Breast epithelium (tissue), 4 donors: ENCODE results near the gene CDYL. TPM values are rescaled to one million over a fixed set of nuclear protein-coding genes. Genes with fewer than 3 reads are reported as not detected.

ENCODE experiments used
- DNase-seq, 2 donors: peaks; one replicate each; pipeline ENCODE4 v3.0.0-alpha.2; 2019; ENCODE audit warnings: low spot score in 2 of 2
- H3K27ac ChIP-seq, 2 donors: fragments of 200-600 bp; sonication (generic) in 1 of 2; one replicate each; pipeline ENCODE4 v1.5.1; 2016 to 2019; ENCODE audit warnings: mild to moderate bottlenecking in 1 of 2
- H3K27me3 ChIP-seq, 2 donors: fragments of 200-600 bp; sonication (generic) in 1 of 2; one replicate each; pipeline versions ENCODE4 v1.5.1 to v1.6.0; 2017 to 2019; ENCODE audit warnings: control low read depth in 1 of 2, mild to moderate bottlenecking in 1 of 2
- H3K36me3 ChIP-seq: fragments of 200-600 bp; one replicate; pipeline ENCODE4 v1.5.1; 2019
- H3K4me1 ChIP-seq, 2 donors: fragments of 200-600 bp; sonication (generic); one replicate each; pipeline ENCODE4 v1.5.1; 2016 to 2019; ENCODE audit warnings: control low read depth in 1 of 2
- H3K4me3 ChIP-seq, 3 donors: fragments of 200-600 bp; sonication (generic); 1 replicate in 2 of 3; 2 replicates in 1 of 3; pipeline ENCODE4 v1.5.1; 2016 to 2019; ENCODE audit warnings: mild to moderate bottlenecking in 3 of 3, moderate library complexity in 2 of 3
- H3K9me3 ChIP-seq, 2 donors: fragments of 200-600 bp; sonication (generic) in 1 of 2; one replicate each; pipeline ENCODE4 v1.5.1; 2016 to 2019; ENCODE audit warnings: control low read depth in 1 of 2
- CTCF ChIP-seq, 3 donors: fragments of 450-650 bp; IDR thresholded peaks; one replicate each; pipeline ENCODE4 v1.5.1; 2016 to 2017; ENCODE audit warnings: antibody characterized with exemption in 3 of 3, mild to moderate bottlenecking in 3 of 3, moderate library complexity in 3 of 3
- POLR2A ChIP-seq: fragments of 450-650 bp; IDR thresholded peaks from one replicate; pipeline ENCODE4 v1.6.1; 2016; ENCODE audit warnings: antibody characterized with exemption, mild to moderate bottlenecking, moderate library complexity
- POLR2AphosphoS5 ChIP-seq, 3 donors: sonication (generic); formaldehyde crosslinking; IDR thresholded peaks; one replicate each; pipeline ENCODE4 v1.6.1; 2017; ENCODE audit warnings: antibody characterized with exemption in 3 of 3
- intact Hi-C: fragments of 100-400 bp; cut with DNase I; formaldehyde crosslinking; loops from one replicate; pipeline ENCODE4 v1.15.1; 2023; ENCODE audit warnings: low total_unique reads
- total RNA-seq, 3 donors: library from RNA; depleted of rRNA; stranded (reverse); fragments of >200 nt; gene quantifications; one replicate each; pipeline ENCODE4 v1.1.0, GENCODE V29; 2016

Gene CDYL
- total RNA-seq, 3 donors from 2014 or later = 32.9 to 58.0 (median 40.0) TPM

GRCh38 chr6:4973415-4973814 lies 197.2 kb downstream of the CDYL start:
- Histone ChIP-seq H3K36me3 (no peaks in the 10 kb centered on the region), H3K4me1 (peaks cover 0 to 7% of the 10 kb centered on the region in 2 donors), H3K27me3 (no peaks in the 10 kb centered on the region), H3K4me3 (no peak overlapping the region), H3K27ac (peak overlapping the region; percentile 6 to 82), H3K9me3 (no peaks in the 10 kb centered on the region)
- intact Hi-C loops = no loop called here
- TF ChIP-seq POLR2A = no peak
- no peak for TF ChIP-seq CTCF (IDR thresholded peaks at IDR 0.05)
- no peak for TF ChIP-seq POLR2AphosphoS5 (IDR thresholded peaks at IDR 0.05)
- DNase-seq = no peak

- H3K9me3 ChIP-seq = peaks cover 0 to 3% of the 10 kb centered on the region in 2 donors
- peak in 1 of 2 donors; percentile 25 for DNase-seq
- peaks cover 0 to 7% of the 10 kb centered on the region in 2 donors for H3K4me1 ChIP-seq
- intact Hi-C loops = no loop called here
- H3K27ac ChIP-seq = peak overlapping the region; percentile 14 to 82
- TF ChIP-seq CTCF (IDR thresholded peaks at IDR 0.05) (no peak), POLR2A (no peak), POLR2AphosphoS5 (IDR thresholded peaks at IDR 0.05) (no peak)
- peak overlapping the region in 1 of 3 donors; percentile 22 for H3K4me3 ChIP-seq
- H3K36me3 ChIP-seq = no peaks in the 10 kb centered on the region
- no peaks in the 10 kb centered on the region for H3K27me3 ChIP-seq
Measured at GRCh38 chr6:4973982-4974745, 198.0 kb downstream of the CDYL start.

GRCh38 chr6:4974962-4975361 lies 198.8 kb downstream of the CDYL start:
- Histone ChIP-seq H3K9me3 (peaks cover 0 to 10% of the 10 kb centered on the region in 2 donors), H3K27me3 (no peaks in the 10 kb centered on the region), H3K36me3 (no peaks in the 10 kb centered on the region), H3K4me1 (peaks cover 0 to 7% of the 10 kb centered on the region in 2 donors), H3K4me3 (no peak overlapping the region), H3K27ac (no peak overlapping the region)
- TF ChIP-seq POLR2A (no peak), CTCF (IDR thresholded peaks at IDR 0.05) (no peak), POLR2AphosphoS5 (IDR thresholded peaks at IDR 0.05) (no peak)
- intact Hi-C loops = no loop called here
- no peak for DNase-seq

- intact Hi-C loops = no loop called here
- no peak for TF ChIP-seq CTCF (IDR thresholded peaks at IDR 0.05)
- no peak for TF ChIP-seq POLR2AphosphoS5 (IDR thresholded peaks at IDR 0.05)
- no peak for TF ChIP-seq POLR2A
- no peaks in the 10 kb centered on the region for H3K36me3 ChIP-seq
- H3K4me3 ChIP-seq = no peak overlapping the region
- no peaks in the 10 kb centered on the region for H3K27me3 ChIP-seq
- no peak overlapping the region for H3K27ac ChIP-seq
- DNase-seq = no peak
- H3K9me3 ChIP-seq = peaks cover 0 to 10% of the 10 kb centered on the region in 2 donors
- peaks cover 0 to 7% of the 10 kb centered on the region in 2 donors for H3K4me1 ChIP-seq
Measured at GRCh38 chr6:4975506-4975905, 199.3 kb downstream of the CDYL start.

- H3K4me1 ChIP-seq = peaks cover 0 to 7% of the 10 kb centered on the region in 2 donors
- DNase-seq = no peak
- no peaks in the 10 kb centered on the region for H3K27me3 ChIP-seq
- H3K36me3 ChIP-seq = no peaks in the 10 kb centered on the region
- intact Hi-C loops = no loop called here
- H3K9me3 ChIP-seq = peaks cover 0 to 10% of the 10 kb centered on the region in 2 donors
- no peak overlapping the region for H3K4me3 ChIP-seq
- no peak overlapping the region for H3K27ac ChIP-seq
- TF ChIP-seq POLR2A (no peak), POLR2AphosphoS5 (IDR thresholded peaks at IDR 0.05) (no peak), CTCF (IDR thresholded peaks at IDR 0.05) (no peak)
Measured at GRCh38 chr6:4977468-4977867, 201.3 kb downstream of the CDYL start.
